ENCODE data around the gene MSN.
"Not testable (repeated sequence)": the region's sequence is repeated elsewhere in the genome, so short reads cannot be mapped to it uniquely, and the experiment has no call there.

DNA sequence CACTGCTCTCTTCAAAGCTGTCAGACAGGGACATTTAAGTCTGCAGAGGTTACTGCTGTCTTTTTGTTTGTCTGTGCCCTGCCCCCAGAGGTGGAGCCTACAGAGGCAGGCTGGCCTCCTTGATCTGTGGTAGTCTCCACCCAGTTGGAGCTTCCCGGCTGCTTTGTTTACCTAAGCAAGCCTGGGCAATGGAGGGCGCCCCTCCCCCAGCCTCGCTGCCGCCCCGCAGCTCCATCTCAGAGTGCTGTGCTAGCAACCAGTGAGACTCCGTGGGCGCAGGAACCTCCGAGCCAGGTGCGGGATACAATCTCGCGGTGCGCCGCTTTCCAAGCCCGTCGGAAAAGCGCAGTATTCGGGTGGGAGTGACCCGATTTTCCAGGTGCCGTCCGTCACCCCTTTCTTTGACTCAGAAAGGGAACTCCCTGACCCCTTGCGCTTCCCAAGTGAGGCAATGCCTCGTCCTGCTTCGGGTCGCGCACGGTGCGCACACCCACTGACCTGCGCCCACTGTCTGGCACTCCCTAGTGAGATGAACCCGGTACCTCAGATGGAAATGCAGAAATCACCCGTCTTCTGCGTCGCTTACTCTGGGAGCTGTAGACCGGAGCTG lies 47.3 kb upstream of the MSN start:
- TF ChIP-seq EZH2 (IDR thresholded peaks at IDR 0.05; ENCODE audit: insufficient read depth, poor library complexity, severe bottlenecking); EZH2phosphoT487 (IDR thresholded peaks at IDR 0.05; ENCODE audit: insufficient read depth, low read depth): not testable (repeated sequence)

Data from GM23248 (cell line).